Adrenal gland (tissue), 12 donors: ENCODE measurements around the gene LEFTY1. TPM values are rescaled to one million over a fixed set of nuclear protein-coding genes. Genes with fewer than 3 reads are reported as not detected.
"Not testable (repeated sequence)": the region's sequence is repeated elsewhere in the genome, so short reads cannot be mapped to it uniquely, and the experiment has no call there.

Experiments
- DNase-seq, 7 donors: peaks; one replicate each; pipeline ENCODE4 v3.0.0-alpha.2; 2019 to 2020
- H3K27ac ChIP-seq, 5 donors: fragments of 200-600 bp; sonication (generic) in 4 of 5; 1 replicate in 3 of 5; 2 replicates in 2 of 5; pipeline versions ENCODE4 v1.5.1 to v1.8.0; 2016 to 2020; ENCODE audit warnings: mild to moderate bottlenecking in 1 of 5
- H3K27me3 ChIP-seq: fragments of 200-600 bp; 2 replicates; pipeline ENCODE4 v1.8.0; 2021
- H3K36me3 ChIP-seq, 2 donors: fragments of 200-600 bp; replicated peaks in 1 of 2; 1 replicate in 1 of 2; 2 replicates in 1 of 2; pipeline versions ENCODE4 v1.5.1 to v1.8.0; 2018 to 2022
- H3K4me1 ChIP-seq, 2 donors: fragments of 200-600 bp; replicated peaks in 1 of 2; 1 replicate in 1 of 2; 2 replicates in 1 of 2; pipeline versions ENCODE4 v1.5.1 to v1.8.0; 2018 to 2021
- H3K4me3 ChIP-seq, 4 donors: fragments of 200-600 bp; sonication (generic) in 3 of 4; one replicate each; pipeline ENCODE4 v1.5.1; 2016 to 2018
- H3K9me3 ChIP-seq, 3 donors: fragments of 200-600 bp; sonication (generic) in 1 of 3; replicated peaks in 1 of 3; 1 replicate in 2 of 3; 2 replicates in 1 of 3; pipeline versions ENCODE4 v1.5.1 to v1.8.0; 2016 to 2021
- CTCF ChIP-seq, 6 experiments: fragments of 450-650 bp in 4 of 6; fragments of 200-600 bp in 2 of 6; sonication (generic) in 1 of 6; IDR thresholded peaks; 1 replicate in 5 of 6; 2 replicates in 1 of 6; pipeline versions ENCODE4 v1.5.1 to v1.8.0; 2016 to 2021; ENCODE audit warnings: antibody characterized with exemption in 6 of 6, mild to moderate bottlenecking in 2 of 6, moderate library complexity in 1 of 6
- POLR2A ChIP-seq, 2 donors: fragments of 450-650 bp; IDR thresholded peaks; one replicate each; pipeline ENCODE4 v1.6.1; 2017; ENCODE audit warnings: antibody characterized with exemption in 2 of 2, mild to moderate bottlenecking in 2 of 2, moderate library complexity in 1 of 2
- WGBS, 4 donors: extraction: QIAGEN DNeasy Blood & Tissue Kit in 2 of 4; methylation state at CpG; one replicate each; pipeline versions ENCODE4 v1.1.5 to v1.1.7; 2013 to 2017; 5-methylcytosine and 5-hydroxymethylcytosine counted together
- intact Hi-C, 2 donors: fragments of 100-400 bp; cut with DNase I; formaldehyde crosslinking; loops; one replicate each; pipeline versions ENCODE4 v1.14.1 to v1.15.0; 2022 to 2023
- microRNA-seq, 3 donors: library from miRNA; unstranded; fragments of <30 nt; microRNA quantifications; one replicate each; pipeline ENCODE4, GENCODE V29; 2017 to 2020
- polyA plus RNA-seq, 3 donors: library from polyadenylated mRNA; stranded (reverse); fragments of 200-250 nt in 2 of 3; fragments of 350-450 nt in 1 of 3; fragmentation: Illumina TruSeq in 1 of 3; extraction: RNeasy Lipid Tissue Mini Kit (QIAGEN cat#74804) in 1 of 3; gene quantifications; one replicate each; pipeline ENCODE4 v1.2.3, GENCODE V29; 2013 to 2014
- small RNA-seq, 2 donors: library from RNA; depleted of rRNA; stranded (forward); fragments of <200 nt; gene quantifications; one replicate each; pipeline ENCODE3, GENCODE V24; 2016
- total RNA-seq, 9 donors: library from RNA; depleted of rRNA in 4 of 9; stranded (reverse); fragments of >200 nt in 4 of 9; fragments of 120-200 nt in 1 of 9; fragmentation: NEBNext Ultra II Directional in 1 of 9; extraction: Animal tissue kit (Norgen Biotek cat#: 25700) in 1 of 9; gene quantifications; one replicate each; pipeline versions ENCODE4 v1.1.0 to v1.2.4, GENCODE V29; 2013 to 2023
- donor health status: healthy with polysubstance abuse.
- donor health status: Bipolar disorder and iron deficiency.
- donor health status: DM: yes; HTN: yes; CAD: no.
- donor health status: DM: no; HTN: no; CAD: no.
- donor health status: DM: no; HTN: no; CAD: no.
- donor health status: DM: yes; HTN: yes; CAD: no.

The LEFTY1 gene
- total and polyA plus RNA-seq, 12 donors = 0.15 to 1.5 (median 0.55) TPM; not detected in 5

DNA sequence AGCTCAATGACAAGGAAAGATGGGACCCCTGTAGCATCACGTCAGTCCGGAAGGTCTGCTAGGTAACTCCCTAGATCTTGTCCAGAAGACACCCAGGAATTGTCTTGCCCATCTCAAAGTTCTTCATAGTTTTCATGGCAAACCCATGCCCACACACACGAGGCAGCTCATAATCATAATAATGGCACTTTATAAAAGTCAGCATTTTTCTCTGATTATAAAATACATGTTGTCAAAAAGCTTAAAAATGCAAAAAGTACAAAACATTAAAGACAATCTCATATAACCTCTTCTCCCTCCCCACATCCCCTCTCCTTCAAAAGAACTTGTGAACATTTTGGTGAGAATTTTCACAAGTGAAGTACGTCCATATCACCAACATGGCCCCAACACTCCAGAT lies 48.2 kb downstream of the LEFTY1 start:
- DNase-seq = no peak

DNA sequence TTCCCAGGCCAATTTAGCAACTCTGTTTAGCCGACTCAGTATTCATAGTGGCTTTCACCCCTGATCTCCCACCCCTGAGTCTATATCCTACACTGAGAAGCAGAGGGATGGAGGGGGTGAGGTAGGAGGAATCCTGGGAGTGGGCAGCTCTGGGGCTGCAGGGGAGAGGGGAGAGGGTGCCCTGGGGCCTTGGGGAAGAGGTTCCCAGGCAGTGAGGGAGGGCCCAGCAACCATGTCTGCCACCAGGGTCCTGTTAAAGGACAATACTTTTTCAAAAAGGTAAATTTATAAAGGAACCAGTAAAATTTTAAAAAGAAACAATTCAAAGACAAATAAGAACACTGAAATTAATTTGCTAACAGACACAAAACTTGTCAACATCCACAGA lies 48.7 kb downstream of the LEFTY1 start:
- intact Hi-C loops = loop anchor here (10.0 kb wide), 2 partner anchors 65 to 75 kb away; partner anchors contain the start of gene SRP9 (in 1 of the 2)
- no peaks in the 10 kb centered on the region for H3K27me3 ChIP-seq
- no peak overlapping the region for H3K4me3 ChIP-seq
- peak overlapping the region in 3 of 5 donors; percentile 5 to 63 (median 59) for H3K27ac ChIP-seq
- peaks cover 0 to 94% of the 10 kb centered on the region in 2 donors for H3K36me3 ChIP-seq
- no peaks in the 10 kb centered on the region for H3K9me3 ChIP-seq
- no peak for DNase-seq
- TF ChIP-seq POLR2A (IDR thresholded peaks at IDR 0.05) = no peak
- TF ChIP-seq CTCF (IDR thresholded peaks at IDR 0.05) = no peak
- H3K4me1 ChIP-seq = peaks cover 12 to 25% of the 10 kb centered on the region in 2 donors
- WGBS, 4 donors = 71 to 100% (median 86%) methylated on average over 1 of the region's 1 CpG

More for the DNA sequence above, 48.2 kb downstream of the LEFTY1 start:
- peaks cover 0 to 95% of the 10 kb centered on the region in 2 donors for H3K36me3 ChIP-seq
- H3K27me3 ChIP-seq = no peaks in the 10 kb centered on the region
- WGBS, 4 donors = 81 to 92% (median 84%) methylated on average over 4 of the region's 4 CpGs
- H3K9me3 ChIP-seq = no peaks in the 10 kb centered on the region
- H3K27ac ChIP-seq = peak overlapping the region in 2 of 5 donors; percentile 2 to 5
- H3K4me3 ChIP-seq = no peak overlapping the region
- H3K4me1 ChIP-seq = peaks cover 9 to 20% of the 10 kb centered on the region in 2 donors
- TF ChIP-seq CTCF (IDR thresholded peaks at IDR 0.05) (no peak), POLR2A (IDR thresholded peaks at IDR 0.05) (no peak)
- intact Hi-C loops = loop anchor here (10.0 kb wide), 2 partner anchors 66 to 74 kb away; partner anchors contain the start of gene SRP9 (in 1 of the 2)

- no peaks in the 10 kb centered on the region for H3K27me3 ChIP-seq
- H3K4me3 ChIP-seq = no peak overlapping the region
- 79 to 84% (median 83%) methylated on average over 5 to 14 of the region's 14 CpGs for WGBS, 4 donors
- TF ChIP-seq CTCF (IDR thresholded peaks at IDR 0.05) (no peak), POLR2A (IDR thresholded peaks at IDR 0.05) (no peak)
- H3K4me1 ChIP-seq = peaks cover 17 to 33% of the 10 kb centered on the region in 2 donors
- intact Hi-C loops = no loop called here
- DNase-seq = no peak
- H3K27ac ChIP-seq = peak overlapping the region in 3 of 5 donors; percentile 36 to 60 (median 59)
- no peaks in the 10 kb centered on the region for H3K9me3 ChIP-seq
- H3K36me3 ChIP-seq = peaks cover 0 to 86% of the 10 kb centered on the region in 2 donors
Measured at GRCh38 chr1:225838793-225839192, 50.2 kb downstream of the LEFTY1 start.

DNA sequence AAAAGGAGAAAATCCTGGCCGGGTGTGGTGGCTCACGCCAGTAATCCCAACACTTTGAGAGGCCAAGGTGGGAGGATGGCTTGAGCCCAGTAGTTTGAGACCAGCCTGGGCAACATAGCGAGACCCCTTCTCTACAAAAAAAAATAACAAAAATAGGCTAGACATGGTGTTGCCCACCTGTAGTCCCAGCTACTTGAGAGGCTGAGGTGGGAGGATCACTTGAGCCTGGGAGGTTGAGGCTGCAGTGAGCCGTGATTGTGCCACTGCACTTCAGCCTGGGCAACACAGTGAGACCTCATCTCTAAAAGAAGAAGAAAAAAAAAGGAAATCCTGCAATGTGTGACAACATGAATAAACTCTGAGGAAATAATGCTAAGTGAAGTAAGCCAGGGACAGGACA lies 52.6 kb downstream of the LEFTY1 start:
- H3K36me3 ChIP-seq = peaks cover 0 to 84% of the 10 kb centered on the region in 2 donors
- WGBS, 4 donors = 79 to 84% (median 82%) methylated on average over 4 of the region's 4 CpGs
- H3K9me3 ChIP-seq, H3K4me3 ChIP-seq, H3K27me3 ChIP-seq, intact Hi-C loops, DNase-seq: not testable (repeated sequence)
- peaks cover 21 to 22% of the 10 kb centered on the region in 2 donors for H3K4me1 ChIP-seq
- H3K27ac ChIP-seq = peak overlapping the region in 3 of 5 donors; percentile 2 to 81 (median 62)

Small RNA genes lying within 50 kb of the gene (microRNA-seq; reads per million reads assigned to microRNA genes)
- gene MIR6741 = 0 to 0.89 (median 0.57) reads per million in 3 donors

Small RNA genes lying within 50 kb of the gene (small RNA-seq; reads per million reads assigned to genes)
- 0 reads per million in 2 donors for gene AL117348.1

Other genes with a start within 250 kb of the LEFTY1 start
- gene ENAH, start 236.0 kb downstream of the LEFTY1 start, total RNA-seq = 100 to 1,000 TPM in 4 of 9 donors, 10 to 100 TPM in 5; 36.7 to 130 (median 81.1) TPM
- gene ENAH, start 236.0 kb downstream of the LEFTY1 start, polyA plus RNA-seq = 100 to 1,000 TPM in 1 of 3 donors, 10 to 100 TPM in 2; 10.0 to 142 (median 51.8) TPM
- 100 to 1,000 TPM; 197 to 429 (median 294) TPM for gene SRP9, start 111.3 kb downstream of the LEFTY1 start, total RNA-seq
- 100 to 1,000 TPM; 144 to 521 (median 178) TPM for gene SRP9, start 111.3 kb downstream of the LEFTY1 start, polyA plus RNA-seq
- 1,000 to 10,000 TPM in 8 of 9 donors, 100 to 1,000 TPM in 1; 251 to 3,548 (median 1,695) TPM for gene EPHX1, start 79.0 kb downstream of the LEFTY1 start, total RNA-seq
- 1,000 to 10,000 TPM in 1 of 3 donors, 100 to 1,000 TPM in 2; 337 to 1,831 (median 896) TPM for gene EPHX1, start 79.0 kb downstream of the LEFTY1 start, polyA plus RNA-seq
- 10 to 100 TPM; 13.9 to 80.4 (median 56.4) TPM for gene TMEM63A, start 6.8 kb downstream of the LEFTY1 start, total RNA-seq
- 10 to 100 TPM; 20.8 to 96.9 (median 48.1) TPM for gene TMEM63A, start 6.8 kb downstream of the LEFTY1 start, polyA plus RNA-seq
- gene PYCR2, start 35.1 kb upstream of the LEFTY1 start, total RNA-seq = 100 to 1,000 TPM in 2 of 9 donors, 10 to 100 TPM in 7; 76.0 to 135 (median 83.0) TPM
- gene PYCR2, start 35.1 kb upstream of the LEFTY1 start, polyA plus RNA-seq = 100 to 1,000 TPM in 1 of 3 donors, 10 to 100 TPM in 2; 82.5 to 122 (median 85.3) TPM
- gene LEFTY2, start 52.1 kb upstream of the LEFTY1 start, total RNA-seq = 1 to 10 TPM in 3 of 9 donors, under 1 TPM in 5, not detected in 1; 0.38 to 3.4 (median 0.87) TPM
- gene LEFTY2, start 52.1 kb upstream of the LEFTY1 start, polyA plus RNA-seq = under 1 TPM; 0.16 to 0.57 (median 0.54) TPM
- gene SDE2, start 110.2 kb upstream of the LEFTY1 start, total RNA-seq = 10 to 100 TPM; 11.4 to 32.9 (median 18.7) TPM
- 10 to 100 TPM in 1 of 3 donors, 1 to 10 TPM in 2; 4.3 to 20.7 (median 4.9) TPM for gene SDE2, start 110.2 kb upstream of the LEFTY1 start, polyA plus RNA-seq
- gene H3-3A, start 173.6 kb upstream of the LEFTY1 start, total RNA-seq = 100 to 1,000 TPM; 216 to 543 (median 373) TPM
- gene H3-3A, start 173.6 kb upstream of the LEFTY1 start, polyA plus RNA-seq = 100 to 1,000 TPM; 407 to 772 (median 547) TPM